ENCODE results near the gene PRKN.

GRCh38 chr6:161407581-161407980 lies 1320.0 kb downstream of the PRKN start:
- TF ChIP-seq EZH2 (IDR thresholded peaks at IDR 0.05; ENCODE audit: low read depth, unreplicated experiment) (no peak), EZH2phosphoT487 (IDR thresholded peaks at IDR 0.05; ENCODE audit: unreplicated experiment) (no peak), POLR2AphosphoS5 (IDR thresholded peaks at IDR 0.05; ENCODE audit: low read depth) (no peak), CTCF (conservative IDR thresholded peaks at IDR 0.05; ENCODE audit: low read depth in 2 of 2) (no peak)

Data from GM23338 (cell line).